GM12878 (cell line): ENCODE measurements around the gene MIS12. TPM values are rescaled to one million over a fixed set of nuclear protein-coding genes. Genes with fewer than 3 reads are reported as not detected.

Experiments used
- ATAC-seq: fragments of 200-7000 bp; cut with Tn5 transposase; 3 replicates; pipeline ENCODE4 v1.9.1; 2020; ENCODE audit warnings: mild to moderate bottlenecking, moderate library complexity
- BruUV-seq: library from RNA; stranded (reverse); fragments of 400-500 nt; replicated peaks from 2 replicates; lab custom pipeline; 2021; lab: Mats Ljungman, UMichigan
- CTCF ChIA-PET: fragments of 300-600 bp; sonication (Branson Sonifier 250); formaldehyde crosslinking; extraction: SDS; loops from one replicate; lab custom pipeline; 2021; ENCODE audit warnings: inconsistent platforms; lab: Yijun Ruan, JAX
- POLR2A ChIA-PET: fragments of 350-600 bp; formaldehyde crosslinking; extraction: SDS; loops from one replicate; lab custom pipeline; 2021; ENCODE audit warnings: inconsistent platforms; lab: Charles Lee
- RAD21 ChIA-PET: fragments of 300-600 bp; sonication (Branson Sonifier 250); formaldehyde crosslinking; loops from one replicate; lab custom pipeline; 2023; ENCODE audit warnings: antibody characterized with exemption; ENCODE audit not compliant: unreplicated experiment; lab: Charles Lee
- SMC1A ChIA-PET: fragments of 300-600 bp; sonication (Branson Sonifier 250); formaldehyde crosslinking; loops from one replicate; lab custom pipeline; 2023; ENCODE audit not compliant: unreplicated experiment, uncharacterized antibody; lab: Charles Lee
- DNase-seq: peaks from one replicate; pipeline ENCODE4 v3.0.0-alpha.2; 2011; ENCODE audit warnings: low read depth, low spot score
- FAIRE-seq: peaks from 3 replicates; lab custom pipeline; 2011; peaks lifted over from hg19 to GRCh38; lab: Jason Lieb, UNC
- H2AFZ ChIP-seq: 2 replicates; pipeline ENCODE4 v1.6.0; 2011; ENCODE audit warnings: low read depth, low read length, control low read depth; ENCODE audit not compliant: control insufficient read depth
- H3K27ac ChIP-seq: 2 replicates; pipeline ENCODE4 v1.5.1; 2011; ENCODE audit warnings: control low read depth; ENCODE audit not compliant: control insufficient read depth, insufficient read depth
- H3K27me3 ChIP-seq, 2 experiments: replicated peaks in 1 of 2; 2 replicates each; pipeline versions ENCODE4 v1.6.0 to v1.6.1; 2011; ENCODE audit warnings: low read length in 1 of 2; ENCODE audit not compliant: control insufficient read depth in 2 of 2, insufficient read depth in 2 of 2
- H3K36me3 ChIP-seq, 2 experiments: 2 replicates each; pipeline ENCODE4 v1.5.1; 2011; ENCODE audit warnings: low read length in 1 of 2; ENCODE audit not compliant: control insufficient read depth in 2 of 2, insufficient read depth in 2 of 2
- H3K4me1 ChIP-seq: 2 replicates; pipeline ENCODE4 v1.6.1; 2011; ENCODE audit warnings: mild to moderate bottlenecking, low read length, moderate library complexity, mixed read lengths; ENCODE audit not compliant: control insufficient read depth, insufficient read depth
- H3K4me2 ChIP-seq: 2 replicates; pipeline ENCODE4 v1.6.0; 2011; ENCODE audit warnings: control low read depth; ENCODE audit not compliant: control insufficient read depth, insufficient read depth
- H3K4me3 ChIP-seq: fragments of 200-600 bp; sonication (generic); 2 replicates; pipeline ENCODE4 v1.5.1; 2016
- H3K79me2 ChIP-seq: 2 replicates; pipeline ENCODE4 v1.6.0; 2011; ENCODE audit warnings: low read length; ENCODE audit not compliant: control insufficient read depth, insufficient read depth
- H3K9ac ChIP-seq: 2 replicates; pipeline ENCODE4 v1.8.0; 2011; ENCODE audit warnings: low read length, control low read depth, mixed read lengths; ENCODE audit not compliant: control insufficient read depth, insufficient read depth
- H3K9me3 ChIP-seq: replicated peaks from 3 replicates; pipeline ENCODE4 v1.5.1; 2011; ENCODE audit warnings: mild to moderate bottlenecking, low read length; ENCODE audit not compliant: control insufficient read depth, insufficient read depth
- H4K20me1 ChIP-seq: 2 replicates; pipeline ENCODE4 v1.6.0; 2011; ENCODE audit not compliant: control insufficient read depth, insufficient read depth
- BCL11A ChIP-seq: IDR thresholded peaks from 2 replicates; pipeline ENCODE4 v1.6.1; 2011; ENCODE audit warnings: low read depth, low read length
- BHLHE40 ChIP-seq, 2 experiments: fragments of 450-650 bp in 1 of 2; IDR thresholded peaks; 2 replicates each; pipeline ENCODE4 v1.6.1; 2011 to 2017; ENCODE audit warnings: low read depth in 2 of 2, borderline replicate concordance in 1 of 2, improper control_type of control experiment in 1 of 2, low read length in 1 of 2, mild to moderate bottlenecking in 1 of 2
- FOXK2 ChIP-seq: fragments of 450-650 bp; IDR thresholded peaks from 2 replicates; pipeline ENCODE4 v1.6.1; 2017; ENCODE audit warnings: mild to moderate bottlenecking, moderate library complexity
- MYC ChIP-seq: IDR thresholded peaks from 2 replicates; pipeline ENCODE4 v1.6.1; 2011; ENCODE audit warnings: mild to moderate bottlenecking, low read length, moderate library complexity, inconsistent platforms; ENCODE audit not compliant: insufficient read depth, insufficient replicate concordance, insufficient read length, severe bottlenecking
- RBBP5 ChIP-seq: fragments of 200-600 bp; sonication (generic); conservative IDR thresholded peaks from 2 replicates; pipeline ENCODE4 v1.6.1; 2016
- SIX5 ChIP-seq: IDR thresholded peaks from 2 replicates; pipeline ENCODE4 v1.6.1; 2011; ENCODE audit warnings: mild to moderate bottlenecking, low read depth, low read length, moderate library complexity; ENCODE audit not compliant: severe bottlenecking
- SREBF1 ChIP-seq: IDR thresholded peaks from 2 replicates; pipeline ENCODE4 v1.6.1; 2012; ENCODE audit warnings: mild to moderate bottlenecking, low read length
- ZNF592 ChIP-seq: fragments of 450-650 bp; IDR thresholded peaks from 2 replicates; pipeline ENCODE4 v1.6.1; 2017; ENCODE audit warnings: mild to moderate bottlenecking, moderate library complexity
- WGBS: methylation state at CpG from one replicate; pipeline ENCODE4 v1.1.6; 2016; ENCODE audit warnings: low lambda C conversion rate; ENCODE audit not compliant: insufficient replicate concordance, insufficient coverage; ENCODE audit errors: missing lambda C conversion rate; 5-methylcytosine and 5-hydroxymethylcytosine counted together
- in situ Hi-C: fragments of 300-500 bp; cut with MboI; formaldehyde crosslinking; loops from 9 replicates; pipeline ENCODE4 v1.14.3; 2018; ENCODE audit warnings: mixed read lengths
- intact Hi-C: fragments of 100-400 bp; cut with micrococcal nuclease; formaldehyde crosslinking; loops from one replicate; pipeline ENCODE4 v1.14.2; 2022; ENCODE audit not compliant: unreplicated experiment
- polyA plus RNA-seq, 11 experiments: library from polyadenylated mRNA; depleted of rRNA in 4 of 11; unstranded in 6 of 11; stranded (reverse) in 5 of 11; fragments of >200 nt; fragmentation: Nextera tagmentation in 4 of 11; fragmentation: Illumina TruSeq in 1 of 11; extraction: Ambion mirVana in 4 of 11; extraction: Trizol in 1 of 11; gene quantifications; 1 replicate in 1 of 11; 2 replicates in 10 of 11; pipeline versions ENCODE4 v1.2.1 to v1.2.3, GENCODE V29; 2011 to 2016; ENCODE audit warnings: inconsistent platforms in 2 of 11, missing spikeins in 2 of 11, low read depth in 1 of 11
- total RNA-seq, 4 experiments: library from RNA; depleted of rRNA in 3 of 4; stranded (reverse); fragments of >200 nt in 3 of 4; fragmentation: Illumina TruSeq in 1 of 4; extraction: Trizol in 1 of 4; gene quantifications; 2 replicates each; pipeline versions ENCODE4 v1.2.1 to v1.2.3, GENCODE V29; 2013 to 2021

MIS12 gene
- total and polyA plus RNA-seq, 10 of the 15 experiments (the other 5 are each of a cell fraction or from before 2014, with no cell fraction given), result 19.8 to 34.2 (median 25.0) TPM

- TF ChIP-seq BCL11A (no peak), ZNF592 (no peak), FOXK2 (no peak)
Observed at GRCh38 chr17:5480962-5481361, 5.4 kb upstream of the MIS12 start (continued).

GRCh38 chr17:5481451-5481850 is 4.9 kb upstream of the MIS12 start:
- WGBS, result 92% methylated on average over 4 of the region's 4 CpGs
- H2AFZ ChIP-seq, result no peak overlapping the region
- no peaks in the 10 kb centered on the region for H3K27me3 ChIP-seq
- H3K9me3 ChIP-seq, result no peaks in the 10 kb centered on the region
- H3K4me3 ChIP-seq, result no peak overlapping the region
- FAIRE-seq (no peak), DNase-seq (no peak), ATAC-seq (no peak)
- BruUV-seq, result no TSS peak
- intact Hi-C loops (no loop called here), in situ Hi-C loops (no loop called here)
- H3K36me3 ChIP-seq, result peaks cover 9 to 25% of the 10 kb centered on the region in 2 experiments; a peak in 3 of 4 replicates
- POLR2A ChIA-PET, result no interaction called here
- RAD21 ChIA-PET, result no interaction called here
- SMC1A ChIA-PET, result interaction anchor here (1.2 kb wide), 1 partner anchor 11 kb away, joined by 4 read pairs; no protein-coding TSS in a partner anchor
- no peak overlapping the region for H3K4me2 ChIP-seq
- H3K4me1 ChIP-seq, result peaks cover 7% of the 10 kb centered on the region; the same call in 1 of the 2 replicates
- peaks cover 33% of the 10 kb centered on the region for H3K79me2 ChIP-seq
- H3K27ac ChIP-seq, result no peak overlapping the region
- no peaks in the 10 kb centered on the region for H4K20me1 ChIP-seq
- H3K9ac ChIP-seq, result no peak overlapping the region
- no peak for TF ChIP-seq SIX5
- TF ChIP-seq FOXK2, result no peak
- TF ChIP-seq RBBP5, result no peak
- TF ChIP-seq SREBF1, result no peak
- no peak for TF ChIP-seq MYC
- no peak for TF ChIP-seq BHLHE40 (IDR thresholded peaks at IDR 0.05; ENCODE audit: borderline replicate concordance in 1 of 2, low read depth in 2 of 2, low read length in 1 of 2)
- TF ChIP-seq ZNF592, result no peak
- TF ChIP-seq, all 136 proteins: peak for 0
- CTCF ChIA-PET, result no interaction called here
